HAP-1 (cell line): Measurements from ENCODE around the gene ZNF771.
"Not testable (repeated sequence)": the region's sequence is repeated elsewhere in the genome, so short reads cannot be mapped to it uniquely, and the experiment has no call there.

ENCODE experiments used
- DNase-seq, 2 experiments: peaks; one replicate each; pipeline ENCODE4 v3.0.0-alpha.2; 2016 to 2020; ENCODE audit warnings: low spot score in 2 of 2
- H3K27me3 ChIP-seq: fragments of 250-450 bp; sonication (Bioruptor Pico); 2 replicates; pipeline ENCODE4 v1.5.1; 2020; ENCODE audit warnings: low read depth, mild to moderate bottlenecking, moderate library complexity
- H3K36me3 ChIP-seq: fragments of 250-450 bp; sonication (Bioruptor Pico); replicated peaks from 2 replicates; pipeline ENCODE4 v1.5.1; 2020; ENCODE audit warnings: mild to moderate bottlenecking
- H3K4me1 ChIP-seq: fragments of 250-450 bp; sonication (Bioruptor Pico); 2 replicates; pipeline ENCODE4 v1.5.1; 2020; ENCODE audit warnings: mild to moderate bottlenecking
- H3K4me3 ChIP-seq: fragments of 250-450 bp; sonication (Bioruptor Pico); 2 replicates; pipeline ENCODE4 v1.5.1; 2020; ENCODE audit warnings: mild to moderate bottlenecking, moderate library complexity
- H3K9me3 ChIP-seq: fragments of 250-450 bp; sonication (Bioruptor Pico); 2 replicates; pipeline ENCODE4 v1.5.1; 2020; ENCODE audit warnings: mild to moderate bottlenecking, moderate library complexity
- in situ Hi-C: fragments of 300-500 bp; cut with MboI; formaldehyde crosslinking; loops from 3 replicates; pipeline ENCODE4 v1.14.3; 2020; ENCODE audit warnings: low sequenced_read_pairs, inconsistent platforms, mixed read lengths

Gene ZNF771

GRCh38 chr16:30457743-30458560 is 50.5 kb downstream of the ZNF771 start:
- H3K4me3 ChIP-seq = no peak overlapping the region
- no peak for DNase-seq
- H3K27me3 ChIP-seq = no peaks in the 10 kb centered on the region
- H3K36me3 ChIP-seq = no peaks in the 10 kb centered on the region
- H3K4me1 ChIP-seq = peaks cover 13% of the 10 kb centered on the region
- no peaks in the 10 kb centered on the region for H3K9me3 ChIP-seq
- in situ Hi-C loops = no loop called here

GRCh38 chr16:30458561-30459394 is 51.4 kb downstream of the ZNF771 start:
- no peaks in the 10 kb centered on the region for H3K27me3 ChIP-seq
- in situ Hi-C loops = no loop called here
- H3K36me3 ChIP-seq = no peaks in the 10 kb centered on the region
- peaks cover 13% of the 10 kb centered on the region for H3K4me1 ChIP-seq
- no peaks in the 10 kb centered on the region for H3K9me3 ChIP-seq
- H3K4me3 ChIP-seq = no peak overlapping the region
- DNase-seq = no peak

GRCh38 chr16:30459456-30459855 is 52.0 kb downstream of the ZNF771 start:
- H3K27me3 ChIP-seq = no peaks in the 10 kb centered on the region
- no peak for DNase-seq
- H3K36me3 ChIP-seq = no peaks in the 10 kb centered on the region
- in situ Hi-C loops = no loop called here
- H3K9me3 ChIP-seq = no peaks in the 10 kb centered on the region
- H3K4me1 ChIP-seq = peaks cover 7% of the 10 kb centered on the region
- no peak overlapping the region for H3K4me3 ChIP-seq

GRCh38 chr16:30461426-30461825 is 54.0 kb downstream of the ZNF771 start:
- H3K4me1 ChIP-seq, H3K4me3 ChIP-seq, DNase-seq, in situ Hi-C loops, H3K36me3 ChIP-seq, H3K9me3 ChIP-seq, H3K27me3 ChIP-seq: not testable (repeated sequence)

GRCh38 chr16:30464078-30464477 is 56.7 kb downstream of the ZNF771 start:
- no peaks in the 10 kb centered on the region for H3K4me1 ChIP-seq
- H3K4me3 ChIP-seq = no peak overlapping the region
- in situ Hi-C loops = no loop called here
- DNase-seq = no peak
- H3K36me3 ChIP-seq = no peaks in the 10 kb centered on the region
- H3K9me3 ChIP-seq = no peaks in the 10 kb centered on the region
- H3K27me3 ChIP-seq = no peaks in the 10 kb centered on the region
